HG03280 (cell line): ENCODE results near the gene VPS16.

Source experiments
- ATAC-seq: cut with Tn5 transposase; IDR thresholded peaks from one replicate; pipeline ENCODE4 v1.9.1; 2021; ENCODE audit warnings: mild to moderate bottlenecking, moderate library complexity; ENCODE audit not compliant: unreplicated experiment

Gene VPS16

DNA sequence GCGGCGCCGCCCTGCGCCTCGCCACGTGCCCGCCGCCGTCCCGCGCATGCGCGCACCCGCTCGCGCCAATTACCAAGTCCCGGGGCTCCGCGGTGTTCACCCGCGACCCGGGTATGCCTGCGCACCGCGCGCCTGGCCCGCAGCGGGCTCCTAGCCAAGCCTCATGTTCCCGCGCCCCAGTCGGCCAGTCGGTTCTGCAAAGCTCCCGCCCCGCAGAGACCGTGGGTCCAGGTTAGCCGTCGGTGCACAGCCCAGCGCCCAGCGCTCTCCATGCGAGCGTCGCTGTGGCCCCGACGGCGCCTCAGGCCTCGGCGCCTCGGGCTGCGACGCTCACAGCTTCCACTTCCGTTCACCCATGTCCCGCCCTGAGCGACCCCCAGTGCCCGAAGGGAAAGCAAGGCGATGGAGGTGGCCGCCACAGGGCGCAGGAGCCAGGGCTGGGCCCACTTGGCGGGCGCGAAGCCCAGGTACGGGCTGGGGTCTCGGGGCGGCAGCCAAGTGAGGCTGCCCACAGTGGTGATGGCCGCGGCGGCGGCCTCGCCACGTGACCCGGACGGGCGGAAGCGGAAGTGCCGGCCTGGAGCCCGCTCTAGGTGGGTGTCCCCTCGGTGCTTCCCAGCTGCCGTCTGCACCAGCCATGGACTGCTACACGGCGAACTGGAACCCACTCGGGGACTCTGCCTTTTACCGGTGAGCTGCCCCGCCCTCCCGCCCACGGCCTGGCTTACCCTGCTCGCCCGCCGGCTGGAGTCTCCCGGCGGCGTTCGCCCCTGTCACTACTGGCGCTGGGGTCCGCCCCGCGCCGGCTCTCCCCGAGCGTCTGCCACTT, at the start of gene VPS16, which contains the start of gene PCED1A:
VPS16 (plus strand) TSS at position 608 of the 829 bp plus-strand sequence; CDS start at position 638, 30 bp downstream.
PCED1A (minus strand) TSS at position 518 of the 829 bp plus-strand sequence. CDS start 743 bp downstream, outside the sequence.
- ATAC-seq, result peak; percentile 96

DNA sequence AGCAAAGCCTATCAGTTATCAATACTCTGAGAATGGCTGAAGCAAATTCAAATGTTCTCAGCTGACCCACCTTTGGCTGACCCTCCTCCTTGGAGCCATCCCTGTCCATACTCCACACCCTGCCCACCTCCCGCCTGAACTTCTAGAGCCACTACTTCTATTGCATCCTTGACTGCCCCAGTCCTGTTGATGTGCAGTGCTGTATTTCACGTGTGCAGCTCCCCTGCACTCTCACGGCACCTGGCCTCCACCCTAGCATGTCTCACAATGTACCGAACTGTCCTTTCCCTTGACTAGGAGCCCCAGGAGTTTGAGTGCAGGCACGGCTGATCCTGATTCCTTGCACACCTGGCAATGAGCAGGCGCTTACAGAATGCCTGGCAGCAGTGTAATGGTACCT, 47.1 kb upstream of the VPS16 start:
- ATAC-seq, result no peak

DNA sequence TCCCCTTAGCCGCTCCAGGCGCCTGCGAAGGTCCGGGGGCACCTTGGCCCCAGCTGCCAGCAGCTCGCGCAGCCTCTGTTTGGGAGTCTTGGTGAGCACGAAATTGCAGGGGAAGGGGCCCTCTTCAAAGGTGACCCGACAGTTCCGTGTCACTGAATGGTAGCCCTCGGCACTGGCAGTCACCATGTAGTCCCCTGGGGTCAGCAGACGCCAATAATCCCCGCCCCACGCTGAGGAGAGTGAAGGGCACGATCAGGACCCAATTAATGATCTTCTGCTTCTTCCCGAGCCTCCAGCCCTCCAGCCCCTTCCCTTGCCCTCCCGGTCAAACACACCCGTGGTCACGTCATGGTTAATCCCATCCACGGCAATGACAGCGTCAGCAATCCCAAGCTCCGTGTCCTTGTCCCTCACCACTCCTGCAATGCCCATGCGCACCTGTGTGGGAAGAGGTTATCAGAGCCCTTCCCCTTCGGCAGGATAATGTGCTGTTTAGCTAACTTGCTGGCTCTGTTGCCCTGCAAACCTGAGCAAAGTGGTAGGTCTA, 46.3 kb upstream of the VPS16 start:
- no peak for ATAC-seq

DNA sequence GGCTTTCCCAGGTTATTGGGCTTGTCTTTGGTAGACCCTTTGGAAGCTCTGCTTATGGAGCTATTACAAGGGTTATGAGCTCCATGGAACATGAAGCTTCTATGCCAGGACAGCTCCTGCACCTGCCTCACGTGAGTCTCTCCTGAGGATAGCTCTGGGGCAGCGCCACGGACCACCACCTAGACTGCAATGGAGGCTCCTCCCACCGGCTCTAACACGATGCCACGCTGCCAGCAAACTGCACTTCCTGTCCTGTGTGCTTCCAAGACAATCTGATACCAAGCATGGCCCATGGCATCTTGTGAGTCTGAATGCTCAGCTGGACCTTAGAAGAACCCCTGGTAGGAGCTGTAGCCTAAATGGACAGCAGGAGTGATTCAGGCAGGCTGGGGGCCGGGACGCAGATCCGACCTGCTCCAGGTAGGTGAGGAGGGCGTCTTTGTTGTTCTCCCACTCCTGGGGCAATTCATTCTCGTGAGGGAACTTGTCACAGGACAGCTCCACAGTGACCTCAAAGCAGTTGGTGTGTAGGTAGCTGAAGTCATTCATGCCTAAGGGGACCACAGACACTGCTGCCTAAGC, 45.6 kb upstream of the VPS16 start:
- ATAC-seq, result no peak

DNA sequence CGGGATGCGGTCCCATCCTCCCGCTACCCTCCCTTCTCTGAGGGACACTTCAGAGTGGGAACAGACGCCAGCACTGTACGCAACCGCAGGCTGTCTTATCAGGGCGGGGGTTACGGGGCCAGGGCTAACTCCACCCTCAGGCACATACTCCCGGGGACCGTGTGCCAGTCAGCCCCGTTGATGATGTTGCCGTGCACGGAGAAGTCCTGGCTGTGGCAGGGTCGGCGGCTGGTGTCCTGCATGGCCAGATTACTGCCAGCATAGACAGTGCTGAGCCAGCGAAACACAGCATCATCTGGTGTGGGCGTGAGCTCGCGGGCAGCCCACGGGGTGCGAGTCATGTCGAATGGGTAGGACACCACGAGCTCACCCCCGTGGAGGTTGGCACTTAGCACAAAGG, 45.1 kb upstream of the VPS16 start:
- no peak for ATAC-seq

DNA sequence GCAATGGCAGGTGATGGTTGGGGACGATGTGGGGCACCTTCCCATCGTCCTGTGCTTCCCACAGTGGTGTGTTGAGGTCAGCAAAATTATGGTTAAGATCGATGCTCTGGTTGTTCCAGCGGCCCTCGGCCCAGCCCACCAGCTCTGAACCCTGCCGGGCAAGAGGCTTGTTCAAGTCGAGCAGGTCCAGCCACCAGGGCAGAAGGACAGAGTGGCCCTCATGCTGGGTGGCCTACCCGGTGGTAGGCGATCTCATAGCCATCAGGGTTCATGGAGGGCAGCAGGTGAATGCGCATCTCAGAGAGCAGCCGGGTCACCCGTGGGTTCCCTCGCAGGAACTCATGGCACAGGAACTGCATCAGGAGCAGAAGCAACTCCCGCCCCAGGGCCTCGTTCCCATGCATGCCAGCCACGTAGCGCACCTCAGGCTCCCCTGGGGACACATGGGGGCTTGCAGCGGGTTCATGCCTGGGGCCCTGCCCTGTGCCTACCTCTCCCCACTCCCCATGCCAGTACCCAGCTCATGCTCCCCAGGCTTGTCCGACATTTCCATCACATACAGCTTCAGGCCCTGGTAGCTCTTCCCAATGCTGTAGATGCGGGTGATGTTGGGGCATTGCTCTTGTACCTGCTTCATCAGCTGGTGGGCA, 44.4 kb upstream of the VPS16 start:
- ATAC-seq, result no peak

DNA sequence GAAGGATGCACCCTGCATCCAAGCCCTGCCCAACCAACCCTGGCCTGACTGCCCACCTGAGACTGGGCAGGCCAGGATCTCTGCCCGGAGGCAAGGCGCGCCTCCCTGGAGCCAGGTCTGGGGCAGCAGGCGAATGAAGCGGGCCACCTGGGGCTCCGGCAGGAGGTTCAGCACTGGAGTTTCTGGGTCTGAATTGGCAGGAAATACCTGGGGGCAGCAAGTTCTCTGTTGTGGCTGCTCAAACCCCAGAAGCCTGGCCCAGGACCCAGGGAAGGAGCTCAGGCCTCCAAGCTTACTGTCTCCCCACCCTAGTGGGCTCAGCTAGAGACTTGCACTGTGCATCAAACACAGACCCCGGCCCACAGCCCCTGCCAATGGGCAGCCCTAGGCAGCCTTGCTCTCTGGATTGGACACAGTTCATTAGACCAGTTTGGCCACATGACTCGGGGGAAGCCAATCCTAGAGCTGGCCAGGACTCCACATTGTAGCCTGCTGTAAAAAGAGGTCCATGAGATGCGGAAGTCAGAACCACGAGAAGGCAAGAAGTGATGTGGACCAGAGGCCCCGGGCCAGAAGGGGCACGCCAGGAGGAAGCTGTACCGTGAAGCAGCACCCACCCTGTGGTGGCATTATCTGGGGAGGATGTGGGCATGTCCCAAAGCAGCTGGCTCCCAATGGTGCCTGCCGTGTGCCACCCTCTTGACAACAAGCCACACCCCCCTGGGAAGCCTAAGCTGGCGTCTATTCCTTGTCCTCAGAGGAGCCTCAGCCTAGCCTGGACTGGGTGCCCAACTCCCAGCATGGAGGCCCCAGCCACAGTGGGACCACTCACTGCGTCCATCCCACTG, 43.2 kb upstream of the VPS16 start:
- no peak for ATAC-seq

DNA sequence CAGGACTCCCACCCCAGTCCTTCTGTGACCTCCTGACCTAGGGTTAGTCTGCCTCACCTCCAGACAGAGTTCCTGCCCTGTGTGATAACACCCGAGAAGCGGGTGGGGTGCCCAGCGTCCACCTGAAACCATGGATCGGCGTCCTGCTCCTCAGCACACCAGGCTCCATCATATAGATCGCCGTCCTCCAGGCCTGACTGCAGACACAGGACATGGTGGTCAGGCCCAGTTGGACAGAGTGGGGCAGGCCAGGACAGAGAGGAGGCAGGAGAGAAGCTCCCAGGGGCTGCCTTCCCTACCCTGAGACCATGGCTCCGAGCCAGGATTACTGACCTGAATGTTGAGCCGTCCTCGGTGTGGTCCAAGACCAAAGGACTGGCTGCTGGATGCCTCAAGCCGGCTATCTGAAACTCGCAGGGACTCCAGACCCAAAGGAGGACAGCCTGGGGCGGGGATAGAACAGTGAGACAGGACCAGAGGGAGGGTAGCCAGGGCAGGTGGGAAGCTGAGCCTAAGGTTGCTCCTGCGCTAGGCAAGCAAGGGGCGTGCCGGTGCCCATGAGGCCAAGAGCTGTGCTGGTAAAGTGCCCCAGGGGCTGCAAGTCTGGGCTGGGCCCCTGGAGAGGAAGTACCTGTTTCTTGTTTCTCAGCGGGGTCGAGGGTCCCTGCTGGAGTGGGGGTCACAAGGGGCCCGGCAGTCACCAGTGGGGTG, 42.3 kb upstream of the VPS16 start:
- no peak for ATAC-seq

DNA sequence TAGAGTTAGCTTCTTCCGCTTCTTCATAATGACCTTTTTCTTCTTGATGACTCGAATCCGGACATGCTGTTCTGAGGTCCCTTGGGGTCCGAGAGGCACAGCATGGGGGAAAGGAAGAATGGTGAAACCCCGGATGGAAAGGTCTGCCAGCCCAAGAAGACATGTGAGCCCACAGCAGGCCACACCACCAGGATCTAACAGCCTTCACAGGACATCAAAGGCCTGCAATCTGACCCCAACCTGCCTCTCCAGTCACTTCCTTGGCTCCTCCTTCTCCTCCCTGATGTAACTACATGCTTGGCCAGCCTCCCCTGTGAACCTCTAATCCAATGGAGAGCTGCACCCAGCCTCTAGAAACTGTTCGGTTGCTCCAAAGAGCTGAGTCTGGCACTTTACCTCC, 41.7 kb upstream of the VPS16 start:
- ATAC-seq, result no peak

DNA sequence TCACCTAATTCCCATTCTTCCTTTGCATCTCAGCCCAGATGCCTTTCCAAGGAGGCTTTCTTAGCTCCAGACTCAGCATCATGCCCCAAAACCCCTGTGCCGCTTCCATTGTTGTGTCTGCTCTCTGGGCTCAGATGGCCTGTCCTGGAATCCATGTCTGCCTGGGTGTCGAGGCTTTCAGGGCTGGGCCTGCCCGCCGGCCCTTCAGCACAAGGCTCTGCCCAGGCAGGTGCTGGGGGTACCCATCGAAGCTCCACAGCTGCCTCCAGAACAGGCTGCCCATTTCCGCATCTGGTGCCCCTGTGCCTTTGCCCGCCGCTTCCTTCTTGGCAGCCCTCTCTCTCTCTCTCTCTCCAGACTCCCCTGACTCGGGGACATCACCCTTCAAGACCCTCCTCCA, 41.3 kb upstream of the VPS16 start:
- no peak for ATAC-seq

DNA sequence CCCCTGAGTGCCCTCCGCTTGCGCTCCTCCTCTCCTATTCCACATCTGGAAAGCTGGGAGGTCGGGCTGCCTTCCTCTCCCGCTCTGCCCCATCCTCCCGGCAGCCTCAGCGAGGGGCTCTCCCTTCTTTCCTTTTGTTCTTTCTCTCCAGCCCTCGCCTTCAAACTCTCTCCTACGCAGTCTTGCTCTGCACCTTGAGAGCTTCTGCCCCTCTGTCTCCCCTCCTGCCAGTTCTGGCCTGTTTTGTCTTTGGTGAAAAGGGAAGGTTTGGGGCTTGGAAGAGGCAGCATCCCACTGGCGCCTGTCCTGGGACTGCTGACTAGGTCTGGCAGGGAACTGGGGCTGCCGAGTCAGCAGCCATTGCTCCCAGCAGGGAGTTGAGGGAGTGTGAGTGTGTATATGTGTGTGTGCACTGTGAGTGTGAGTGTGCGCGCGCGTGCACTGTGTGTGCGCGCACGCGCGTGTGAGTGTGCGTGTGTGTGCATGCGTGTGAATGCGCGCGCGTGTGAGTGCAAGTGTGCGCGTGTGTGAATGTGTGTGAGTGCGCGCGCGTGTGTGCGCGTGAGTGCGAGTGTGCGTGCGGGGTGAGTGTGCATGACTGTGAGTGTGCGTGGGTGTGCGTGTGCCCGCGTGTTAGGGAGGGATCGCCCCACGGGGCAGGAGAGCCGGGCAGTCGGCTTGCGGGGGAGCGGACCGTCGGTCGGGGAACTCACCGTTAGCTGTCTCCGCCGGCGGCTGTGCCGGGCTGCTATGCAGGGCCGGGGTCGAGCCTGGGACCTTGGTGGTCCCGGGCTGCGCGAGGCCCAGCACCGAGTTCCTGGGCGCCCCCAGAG, 40.6 kb upstream of the VPS16 start:
- ATAC-seq, result peak; percentile 21

DNA sequence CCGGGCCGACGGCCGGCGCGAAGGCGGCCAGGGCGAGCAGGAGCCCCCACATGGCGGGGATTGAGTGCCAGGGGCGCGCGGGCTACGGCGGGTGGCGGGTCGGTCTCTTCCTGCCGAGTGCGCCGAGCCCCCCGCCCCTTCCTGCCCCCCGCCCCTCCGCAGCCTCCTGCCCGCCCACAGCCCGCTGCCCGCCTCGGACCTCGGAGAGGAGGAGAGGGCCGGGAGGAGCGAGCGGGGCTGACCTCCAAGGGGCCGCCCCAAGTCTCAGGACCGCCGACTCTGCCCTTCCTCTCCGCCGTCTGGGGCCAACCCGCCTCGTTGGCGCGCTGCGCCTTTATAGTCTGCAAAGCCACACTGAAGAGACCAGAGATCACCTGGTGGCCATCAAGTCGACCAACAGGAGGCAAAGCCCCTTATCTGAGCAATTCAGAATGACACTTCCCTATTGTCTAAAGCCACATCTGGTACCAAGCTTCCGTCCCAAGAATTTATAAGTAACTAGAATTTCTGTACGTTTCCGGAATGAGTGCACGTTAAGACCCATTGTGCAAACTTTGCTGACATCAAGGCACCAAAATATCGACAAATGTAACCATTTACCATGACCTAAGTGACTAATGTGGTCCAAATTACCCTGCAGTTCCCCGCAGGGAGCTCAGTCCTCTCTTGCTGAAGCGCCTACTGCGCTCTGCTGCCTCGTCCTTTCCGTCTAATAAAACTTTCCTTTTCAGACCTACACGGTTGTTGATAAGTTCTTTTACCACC, 39.8 kb upstream of the VPS16 start, which contains the start of gene CPXM1:
CPXM1 (minus strand) TSS at position 107 of the 765 bp plus-strand sequence; CDS start at position 52, 55 bp downstream.
- ATAC-seq, result peak; percentile 46

DNA sequence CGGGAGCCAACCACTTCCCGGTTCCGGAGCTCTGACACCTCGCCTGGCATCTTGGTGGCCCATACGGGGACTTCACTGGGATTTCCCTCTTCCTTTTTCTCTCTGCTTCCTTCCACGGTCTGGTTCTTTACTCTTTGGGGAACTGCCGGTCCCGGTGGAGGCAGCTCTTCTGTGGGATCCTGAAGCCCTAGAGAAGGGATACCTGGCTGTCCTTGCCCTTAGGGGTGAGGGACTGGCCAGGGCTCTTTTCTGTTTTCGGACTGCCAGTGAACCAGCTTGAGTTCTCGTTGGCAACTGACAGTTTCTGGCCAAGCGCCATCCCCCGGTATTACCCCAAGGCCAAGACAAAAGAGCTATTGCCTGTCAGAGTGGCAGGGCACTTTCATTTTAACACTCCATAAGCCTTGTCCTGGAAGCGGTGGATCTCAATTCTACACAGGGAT, 39.2 kb upstream of the VPS16 start:
- peak; percentile 9 for ATAC-seq

DNA sequence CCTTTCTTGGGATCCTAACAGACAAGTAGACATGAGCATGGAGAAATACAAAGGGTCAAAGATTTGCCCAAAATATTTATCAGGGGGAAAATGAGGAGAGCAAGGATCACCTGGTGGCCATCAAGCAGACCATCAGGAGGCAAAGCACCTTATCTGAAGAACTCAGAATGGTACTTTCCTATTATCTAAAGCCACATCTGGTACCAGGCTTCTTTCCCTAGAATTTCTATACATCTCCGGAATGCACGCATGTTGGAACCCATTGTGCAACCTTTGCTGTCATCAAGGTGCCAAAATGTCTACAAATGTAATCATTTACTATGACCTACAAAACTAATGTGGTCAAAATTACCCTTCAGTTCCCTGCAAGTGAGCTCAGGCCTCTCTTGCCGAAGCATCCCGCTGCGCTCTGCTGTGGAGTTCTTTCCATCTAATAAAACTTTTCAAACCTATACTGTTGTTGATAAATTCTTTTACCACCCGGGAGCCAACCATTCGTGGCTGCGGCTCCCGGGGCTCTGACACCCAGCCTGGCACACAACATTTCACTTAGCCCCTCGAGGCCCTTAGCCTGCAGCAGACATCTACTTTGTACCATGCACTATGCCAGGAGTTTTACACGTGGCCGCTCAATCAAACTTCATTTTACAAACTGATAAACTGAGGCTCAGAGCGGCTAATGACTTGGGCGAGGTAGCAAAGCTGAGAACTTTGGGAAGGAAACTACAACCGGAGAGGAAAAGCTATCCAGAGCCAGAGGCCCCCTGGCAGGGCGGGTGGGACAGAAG, 36.3 kb upstream of the VPS16 start:
- no peak for ATAC-seq

DNA sequence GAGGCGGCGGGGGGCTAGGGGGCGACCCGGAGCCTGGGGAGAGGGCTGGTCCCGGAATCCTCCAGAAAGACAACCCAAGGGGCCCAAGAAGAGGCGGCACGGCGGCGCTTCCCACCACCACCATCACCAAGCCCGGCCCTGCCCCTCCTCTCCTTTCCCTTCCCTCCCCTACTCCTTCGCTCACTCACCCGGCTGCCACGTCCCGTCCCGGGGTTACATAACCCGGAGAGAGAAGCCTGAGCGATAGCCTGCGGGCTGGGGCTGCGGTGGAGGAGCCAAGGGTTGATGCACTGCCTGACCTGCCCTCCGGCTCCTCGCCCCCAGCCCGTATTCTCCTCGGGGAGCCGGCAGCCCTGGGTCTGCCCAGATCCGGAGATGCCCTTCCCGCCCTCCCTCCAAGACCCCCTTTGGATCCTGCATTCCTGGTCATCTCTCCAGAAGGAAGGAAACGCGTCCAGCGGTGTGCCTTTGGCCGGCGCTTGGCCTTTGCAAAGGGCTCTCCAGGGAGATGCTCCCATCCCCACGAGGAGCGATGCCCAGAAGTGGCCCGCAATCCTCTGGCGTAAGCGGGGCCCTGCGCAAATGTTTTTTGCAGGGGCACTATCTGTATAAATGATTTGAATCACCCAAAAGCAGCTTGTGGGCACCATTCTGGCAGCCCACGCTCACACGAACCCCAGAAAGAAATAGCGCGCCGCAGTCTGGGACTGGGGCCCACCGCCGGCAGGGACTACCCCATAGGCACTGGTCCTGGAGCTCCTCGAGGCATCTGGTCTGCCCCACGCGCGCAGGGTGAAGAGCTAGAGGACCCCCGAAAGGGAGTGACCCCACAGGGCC, 35.5 kb upstream of the VPS16 start:
- no peak for ATAC-seq

DNA sequence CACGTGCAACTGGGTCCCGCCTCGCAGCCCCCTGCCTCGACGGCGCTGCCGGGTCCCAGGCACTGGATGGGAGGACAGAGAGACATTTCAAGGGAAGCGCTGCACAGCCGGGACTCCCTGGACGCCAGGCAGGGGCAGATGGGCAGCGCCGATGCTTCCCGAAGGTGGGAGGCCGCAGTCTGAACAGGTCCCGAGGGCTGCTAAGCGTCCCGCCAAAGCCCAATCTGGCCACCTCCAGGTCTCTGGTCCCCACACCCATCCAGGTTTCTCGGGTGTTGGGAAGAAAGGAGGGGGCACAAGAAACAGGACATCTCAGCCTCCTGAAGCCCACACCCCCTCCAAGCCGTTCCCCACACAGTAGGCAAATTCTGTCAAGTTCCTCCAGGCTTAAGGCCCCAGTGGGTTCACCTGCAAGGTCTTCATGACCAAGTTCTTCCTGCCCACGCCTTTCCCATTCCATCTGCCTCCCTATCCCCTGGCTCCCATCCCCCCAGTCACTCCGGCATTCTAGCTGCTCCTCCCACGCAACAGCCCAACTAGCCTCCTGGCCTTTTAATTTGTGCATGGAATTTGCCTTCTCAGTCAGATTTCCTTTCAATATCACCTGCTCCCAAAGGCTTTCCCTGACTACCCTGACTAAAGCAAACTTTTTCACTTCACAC, 34.7 kb upstream of the VPS16 start:
- ATAC-seq, result no peak
